Natural killer cell (primary cell): Measurements from ENCODE around the gene ERN2. TPM values are rescaled to one million over a fixed set of nuclear protein-coding genes. Genes with fewer than 3 reads are reported as not detected.

ENCODE experiments used
- ATAC-seq, 3 donors: fragments of 150-1000 bp in 2 of 3; fragments of 200-7000 bp in 1 of 3; cut with Tn5 transposase; 1 replicate in 1 of 3; 2 replicates in 2 of 3; pipeline ENCODE4 v1.10.0; 2021; ENCODE audit warnings: mild to moderate bottlenecking in 2 of 3, moderate library complexity in 2 of 3
- DNase-seq, 2 donors: peaks; one replicate each; pipeline versions ENCODE4 v3.0.0 to v3.0.0-alpha.2; 2013 to 2021; ENCODE audit warnings: mixed read lengths in 1 of 2
- H3K27ac ChIP-seq: one replicate; pipeline ENCODE4 v1.5.1; 2013; ENCODE audit warnings: mild to moderate bottlenecking, low read length
- H3K27me3 ChIP-seq: one replicate; pipeline ENCODE4 v1.6.1; 2013; ENCODE audit warnings: low read length; ENCODE audit not compliant: control insufficient read depth, insufficient read depth
- H3K36me3 ChIP-seq: one replicate; pipeline ENCODE4 v1.6.1; 2013; ENCODE audit warnings: low read length; ENCODE audit not compliant: control insufficient read depth, insufficient read depth
- H3K4me1 ChIP-seq: one replicate; pipeline ENCODE4 v1.6.1; 2013; ENCODE audit warnings: low read length; ENCODE audit not compliant: control insufficient read depth, insufficient read depth
- H3K4me3 ChIP-seq: one replicate; pipeline ENCODE4 v1.5.1; 2013; ENCODE audit warnings: low read length
- H3K9me3 ChIP-seq: one replicate; pipeline ENCODE4 v1.6.1; 2013; ENCODE audit warnings: low read length; ENCODE audit not compliant: control insufficient read depth, insufficient read depth
- H3K27ac Mint-ChIP-seq, 2 donors: one replicate each; pipeline ENCODE4 v1.8.0; 2022; ENCODE audit warnings: mild to moderate bottlenecking in 2 of 2, mixed read lengths in 2 of 2, moderate library complexity in 1 of 2
- H3K27me3 Mint-ChIP-seq, 2 donors: one replicate each; pipeline ENCODE4 v1.8.0; 2022; ENCODE audit warnings: low read depth in 2 of 2, mixed read lengths in 2 of 2
- H3K36me3 Mint-ChIP-seq: one replicate; pipeline ENCODE4 v1.8.0; 2022; ENCODE audit warnings: mixed read lengths
- H3K4me1 Mint-ChIP-seq, 2 donors: one replicate each; pipeline ENCODE4 v1.8.0; 2022; ENCODE audit warnings: mixed read lengths in 2 of 2
- H3K4me3 Mint-ChIP-seq: one replicate; pipeline ENCODE4 v1.8.0; 2022; ENCODE audit warnings: mild to moderate bottlenecking, moderate library complexity, mixed read lengths
- H3K9me3 Mint-ChIP-seq, 2 donors: one replicate each; pipeline ENCODE4 v1.8.0; 2022; ENCODE audit warnings: mixed read lengths in 2 of 2
- CTCF ChIP-seq: fragments of 200-600 bp; IDR thresholded peaks from one replicate; pipeline ENCODE4 v1.8.0; 2022; ENCODE audit warnings: antibody characterized with exemption
- WGBS: methylation state at CpG from one replicate; pipeline ENCODE4 v1.1.7; 2013; ENCODE audit warnings: missing lambda C conversion rate; ENCODE audit not compliant: insufficient coverage; 5-methylcytosine and 5-hydroxymethylcytosine counted together
- intact Hi-C: fragments of 100-400 bp; cut with micrococcal nuclease; formaldehyde crosslinking; loops from one replicate; pipeline ENCODE4 v1.14.2; 2022
- total RNA-seq, 4 donors: library from RNA; stranded (reverse); fragments of 120-200 nt in 1 of 4; gene quantifications; one replicate each; pipeline versions ENCODE4 v1.2.3 to v1.2.4, GENCODE V29; 2013 to 2022

ERN2 gene
- total RNA-seq, 3 donors from 2014 or later (not counting 1 experiment from before 2014, with no cell fraction given), result not detected

GRCh38 chr16:23734176-23734893, 21.3 kb upstream of the ERN2 start:
- no peaks in the 10 kb centered on the region for H3K36me3 Mint-ChIP-seq
- no peaks in the 10 kb centered on the region for H3K9me3 ChIP-seq
- WGBS, result 87% methylated on average over 19 of the region's 19 CpGs
- H3K4me3 ChIP-seq, result no peak overlapping the region
- intact Hi-C loops, result loop anchor here (2.0 kb wide), 2 partner anchors 302 to 518 kb away; no protein-coding TSS in a partner anchor
- no peaks in the 10 kb centered on the region for H3K4me1 ChIP-seq
- no peaks in the 10 kb centered on the region for H3K9me3 Mint-ChIP-seq
- peaks cover 0 to 5% of the 10 kb centered on the region in 2 donors for H3K4me1 Mint-ChIP-seq
- no peaks in the 10 kb centered on the region for H3K36me3 ChIP-seq
- no peak for DNase-seq
- H3K27me3 Mint-ChIP-seq, result peaks cover 7 to 8% of the 10 kb centered on the region in 2 donors
- H3K27me3 ChIP-seq, result no peaks in the 10 kb centered on the region
- H3K27ac ChIP-seq, result no peak overlapping the region
- H3K27ac Mint-ChIP-seq, result no peak overlapping the region
- H3K4me3 Mint-ChIP-seq, result no peak overlapping the region
- TF ChIP-seq CTCF, result no peak
- no peak for ATAC-seq

- no peak for ATAC-seq
- Histone ChIP-seq H3K4me1 (peaks cover 4% of the 10 kb centered on the region), H3K27ac (no peak overlapping the region), H3K36me3 (no peaks in the 10 kb centered on the region), H3K4me3 (no peak overlapping the region), H3K9me3 (no peaks in the 10 kb centered on the region), H3K27me3 (no peaks in the 10 kb centered on the region)
- no peak for TF ChIP-seq CTCF
- Mint-ChIP-seq H3K27ac (no peak overlapping the region), H3K4me1 (peaks cover 5 to 6% of the 10 kb centered on the region in 2 donors), H3K27me3 (peaks cover 4 to 15% of the 10 kb centered on the region in 2 donors), H3K4me3 (no peak overlapping the region), H3K9me3 (no peaks in the 10 kb centered on the region), H3K36me3 (no peaks in the 10 kb centered on the region)
- no peak for DNase-seq
- intact Hi-C loops, result no loop called here
- WGBS, result 87% methylated on average over 12 of the region's 12 CpGs
Measured at GRCh38 chr16:23729503-23730424, 16.7 kb upstream of the ERN2 start.

GRCh38 chr16:23728112-23728477, 15.1 kb upstream of the ERN2 start:
- DNase-seq (no peak), ATAC-seq (no peak)
- Histone ChIP-seq H3K27me3 (no peaks in the 10 kb centered on the region), H3K9me3 (peaks cover 3% of the 10 kb centered on the region), H3K27ac (no peak overlapping the region), H3K36me3 (no peaks in the 10 kb centered on the region), H3K4me3 (no peak overlapping the region), H3K4me1 (peaks cover 4% of the 10 kb centered on the region)
- intact Hi-C loops, result no loop called here
- TF ChIP-seq CTCF, result no peak
- Mint-ChIP-seq H3K4me1 (peaks cover 5% of the 10 kb centered on the region in 2 donors), H3K36me3 (peaks cover 4% of the 10 kb centered on the region), H3K27me3 (peaks cover 7 to 22% of the 10 kb centered on the region in 2 donors), H3K4me3 (no peak overlapping the region), H3K27ac (peak overlapping the region in 1 of 2 donors; percentile 27), H3K9me3 (peaks cover 0 to 2% of the 10 kb centered on the region in 2 donors)
- 45% methylated on average over 9 of the region's 10 CpGs for WGBS
